ENCODE data around the gene SDK2.

GRCh38 chr17:73516431-73516830 is 127.8 kb downstream of the SDK2 start:
- TF ChIP-seq CTCF (IDR thresholded peaks at IDR 0.05) (no peak), POLR2A (IDR thresholded peaks at IDR 0.05) (no peak), EP300 (IDR thresholded peaks at IDR 0.05) (no peak)

Measured in ovary (tissue), 3 donors.